ENCODE data around the gene PACRG. TPM values are rescaled to one million over a fixed set of nuclear protein-coding genes. Genes with fewer than 3 reads are reported as not detected.

Gene PACRG
- polyA plus RNA-seq, 1 donor from 2014 or later, result 16.6 TPM

DNA sequence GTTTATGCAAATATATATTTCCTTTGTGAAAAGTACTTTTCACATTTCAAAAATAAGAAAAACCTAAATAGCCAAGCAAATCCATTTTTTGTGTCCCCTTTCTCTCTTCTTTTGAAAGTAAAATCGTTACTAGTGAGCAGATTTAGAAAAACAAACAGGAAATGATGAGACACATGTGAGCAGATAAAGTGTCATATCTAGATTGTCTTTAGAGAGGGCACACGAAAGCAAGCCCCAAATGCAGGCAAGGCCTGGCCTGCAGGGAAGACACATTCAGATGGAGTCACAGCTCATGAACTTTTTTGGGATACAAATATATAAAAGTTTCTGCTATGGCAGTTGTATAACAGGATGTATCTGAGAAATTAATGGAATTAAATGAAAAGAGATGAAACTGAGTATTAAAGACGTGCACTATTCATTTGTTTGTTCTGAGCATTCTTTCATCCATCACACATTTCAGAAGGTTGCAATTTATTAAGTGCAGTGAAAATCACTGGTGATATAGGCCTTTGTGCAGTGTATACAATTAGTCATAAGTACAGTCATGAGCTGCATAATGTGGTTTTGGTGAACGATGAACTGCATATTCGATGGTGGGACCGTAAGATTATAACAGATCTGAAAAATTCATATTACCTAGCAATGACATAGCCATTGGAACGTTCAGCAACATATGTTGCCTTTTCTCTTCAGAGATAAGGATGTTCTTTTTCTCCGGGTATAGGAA is 101.4 kb downstream of the PACRG start:
- Histone ChIP-seq H3K9me3 (ENCODE audit: low read length) (no peaks in the 10 kb centered on the region), H3K27ac (ENCODE audit: low read length) (no peak overlapping the region), H3K4me2 (ENCODE audit: low read length) (no peak overlapping the region), H3K9ac (ENCODE audit: low read length) (no peak overlapping the region), H2AFZ (ENCODE audit: low read depth, low read length) (no peak overlapping the region), H3K4me3 (ENCODE audit: low read length) (no peak overlapping the region), H3K79me2 (replicated peaks; ENCODE audit: insufficient read depth, low read length) (no peaks in the 10 kb centered on the region), H3K36me3 (ENCODE audit: insufficient read depth, low read length) (no peaks in the 10 kb centered on the region), H3K9me2 (ENCODE audit: insufficient read depth, low read length) (no peaks in the 10 kb centered on the region), H3K27me3 (ENCODE audit: insufficient read depth, low read depth, low read length) (no peaks in the 10 kb centered on the region), H4K20me1 (ENCODE audit: insufficient read depth) (no peaks in the 10 kb centered on the region), H3F3A (ENCODE audit: insufficient read depth, low read length, poor library complexity, severe bottlenecking) (no peaks in the 10 kb centered on the region)
- TF ChIP-seq EP300 (conservative IDR thresholded peaks at IDR 0.05; ENCODE audit: poor library complexity, severe bottlenecking) (no peak), POLR2AphosphoS5 (IDR thresholded peaks at IDR 0.05) (no peak), EZH2 (IDR thresholded peaks at IDR 0.05; ENCODE audit: borderline replicate concordance, insufficient read depth, low read length, poor library complexity, severe bottlenecking) (no peak), MXI1 (conservative IDR thresholded peaks at IDR 0.05; ENCODE audit: poor library complexity, severe bottlenecking) (no peak), TAF1 (IDR thresholded peaks at IDR 0.05; ENCODE audit: low read depth) (no peak), SMC3 (conservative IDR thresholded peaks at IDR 0.05; ENCODE audit: poor library complexity) (no peak), RAD21 (conservative IDR thresholded peaks at IDR 0.05) (no peak)
- TF ChIP-seq, protein P1, sequence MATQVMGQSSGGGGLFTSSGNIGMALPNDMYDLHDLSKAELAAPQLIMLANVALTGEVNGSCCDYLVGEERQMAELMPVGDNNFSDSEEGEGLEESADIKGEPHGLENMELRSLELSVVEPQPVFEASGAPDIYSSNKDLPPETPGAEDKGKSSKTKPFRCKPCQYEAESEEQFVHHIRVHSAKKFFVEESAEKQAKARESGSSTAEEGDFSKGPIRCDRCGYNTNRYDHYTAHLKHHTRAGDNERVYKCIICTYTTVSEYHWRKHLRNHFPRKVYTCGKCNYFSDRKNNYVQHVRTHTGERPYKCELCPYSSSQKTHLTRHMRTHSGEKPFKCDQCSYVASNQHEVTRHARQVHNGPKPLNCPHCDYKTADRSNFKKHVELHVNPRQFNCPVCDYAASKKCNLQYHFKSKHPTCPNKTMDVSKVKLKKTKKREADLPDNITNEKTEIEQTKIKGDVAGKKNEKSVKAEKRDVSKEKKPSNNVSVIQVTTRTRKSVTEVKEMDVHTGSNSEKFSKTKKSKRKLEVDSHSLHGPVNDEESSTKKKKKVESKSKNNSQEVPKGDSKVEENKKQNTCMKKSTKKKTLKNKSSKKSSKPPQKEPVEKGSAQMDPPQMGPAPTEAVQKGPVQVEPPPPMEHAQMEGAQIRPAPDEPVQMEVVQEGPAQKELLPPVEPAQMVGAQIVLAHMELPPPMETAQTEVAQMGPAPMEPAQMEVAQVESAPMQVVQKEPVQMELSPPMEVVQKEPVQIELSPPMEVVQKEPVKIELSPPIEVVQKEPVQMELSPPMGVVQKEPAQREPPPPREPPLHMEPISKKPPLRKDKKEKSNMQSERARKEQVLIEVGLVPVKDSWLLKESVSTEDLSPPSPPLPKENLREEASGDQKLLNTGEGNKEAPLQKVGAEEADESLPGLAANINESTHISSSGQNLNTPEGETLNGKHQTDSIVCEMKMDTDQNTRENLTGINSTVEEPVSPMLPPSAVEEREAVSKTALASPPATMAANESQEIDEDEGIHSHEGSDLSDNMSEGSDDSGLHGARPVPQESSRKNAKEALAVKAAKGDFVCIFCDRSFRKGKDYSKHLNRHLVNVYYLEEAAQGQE (IDR thresholded peaks at IDR 0.05; ENCODE audit: borderline replicate concordance), result no peak
- TF ChIP-seq, protein P2, sequence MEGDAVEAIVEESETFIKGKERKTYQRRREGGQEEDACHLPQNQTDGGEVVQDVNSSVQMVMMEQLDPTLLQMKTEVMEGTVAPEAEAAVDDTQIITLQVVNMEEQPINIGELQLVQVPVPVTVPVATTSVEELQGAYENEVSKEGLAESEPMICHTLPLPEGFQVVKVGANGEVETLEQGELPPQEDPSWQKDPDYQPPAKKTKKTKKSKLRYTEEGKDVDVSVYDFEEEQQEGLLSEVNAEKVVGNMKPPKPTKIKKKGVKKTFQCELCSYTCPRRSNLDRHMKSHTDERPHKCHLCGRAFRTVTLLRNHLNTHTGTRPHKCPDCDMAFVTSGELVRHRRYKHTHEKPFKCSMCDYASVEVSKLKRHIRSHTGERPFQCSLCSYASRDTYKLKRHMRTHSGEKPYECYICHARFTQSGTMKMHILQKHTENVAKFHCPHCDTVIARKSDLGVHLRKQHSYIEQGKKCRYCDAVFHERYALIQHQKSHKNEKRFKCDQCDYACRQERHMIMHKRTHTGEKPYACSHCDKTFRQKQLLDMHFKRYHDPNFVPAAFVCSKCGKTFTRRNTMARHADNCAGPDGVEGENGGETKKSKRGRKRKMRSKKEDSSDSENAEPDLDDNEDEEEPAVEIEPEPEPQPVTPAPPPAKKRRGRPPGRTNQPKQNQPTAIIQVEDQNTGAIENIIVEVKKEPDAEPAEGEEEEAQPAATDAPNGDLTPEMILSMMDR (IDR thresholded peaks at IDR 0.05; ENCODE audit: poor library complexity, severe bottlenecking), result no peak

DNA sequence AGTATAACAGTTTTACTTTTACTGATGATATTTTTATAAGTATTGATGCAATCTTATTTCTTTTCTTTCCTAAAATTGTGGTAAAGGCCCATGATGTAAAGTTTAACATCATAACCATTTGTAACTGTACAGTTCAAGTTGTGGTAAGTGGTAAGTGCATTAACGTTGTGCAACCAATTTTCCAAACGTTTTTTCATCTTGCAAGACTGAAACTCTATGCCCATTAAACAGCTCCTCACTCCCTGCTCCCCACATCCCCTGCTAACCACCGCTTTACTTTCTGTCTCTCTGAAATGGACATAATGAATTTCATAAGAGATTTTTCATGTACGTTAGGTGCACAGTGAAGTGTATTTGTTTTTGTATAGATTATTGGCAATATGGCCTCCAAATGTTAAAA is 106.0 kb downstream of the PACRG start:
- Histone ChIP-seq H3K4me2 (ENCODE audit: low read length) (no peak overlapping the region), H3K9me2 (ENCODE audit: insufficient read depth, low read length) (no peaks in the 10 kb centered on the region), H3K27ac (ENCODE audit: low read length) (no peak overlapping the region), H3K79me2 (replicated peaks; ENCODE audit: insufficient read depth, low read length) (no peaks in the 10 kb centered on the region), H3K27me3 (ENCODE audit: insufficient read depth, low read depth, low read length) (no peaks in the 10 kb centered on the region), H4K20me1 (ENCODE audit: insufficient read depth) (no peaks in the 10 kb centered on the region), H3K9ac (ENCODE audit: low read length) (no peak overlapping the region), H3F3A (ENCODE audit: insufficient read depth, low read length, poor library complexity, severe bottlenecking) (no peaks in the 10 kb centered on the region), H3K36me3 (ENCODE audit: insufficient read depth, low read length) (no peaks in the 10 kb centered on the region), H2AFZ (ENCODE audit: low read depth, low read length) (no peak overlapping the region), H3K9me3 (ENCODE audit: low read length) (no peaks in the 10 kb centered on the region), H3K4me3 (ENCODE audit: low read length) (no peak overlapping the region)
- TF ChIP-seq RAD21 (conservative IDR thresholded peaks at IDR 0.05) (no peak), EP300 (conservative IDR thresholded peaks at IDR 0.05; ENCODE audit: poor library complexity, severe bottlenecking) (no peak), MXI1 (conservative IDR thresholded peaks at IDR 0.05; ENCODE audit: poor library complexity, severe bottlenecking) (no peak), POLR2AphosphoS5 (IDR thresholded peaks at IDR 0.05) (no peak), EZH2 (IDR thresholded peaks at IDR 0.05; ENCODE audit: borderline replicate concordance, insufficient read depth, low read length, poor library complexity, severe bottlenecking) (no peak), TAF1 (IDR thresholded peaks at IDR 0.05; ENCODE audit: low read depth) (no peak), SMC3 (conservative IDR thresholded peaks at IDR 0.05; ENCODE audit: poor library complexity) (no peak)
- TF ChIP-seq, protein P2 (IDR thresholded peaks at IDR 0.05; ENCODE audit: poor library complexity, severe bottlenecking), result no peak
- TF ChIP-seq, protein P1 (IDR thresholded peaks at IDR 0.05; ENCODE audit: borderline replicate concordance), result no peak

Measured in neural cell (in vitro differentiated cells).